CD14-positive monocyte (primary cell): ENCODE measurements around the gene COMT. TPM values are rescaled to one million over a fixed set of nuclear protein-coding genes. Genes with fewer than 3 reads are reported as not detected.

ENCODE experiments used
- DNase-seq, 3 donors: peaks; one replicate each; pipeline ENCODE4 v3.0.0-alpha.2; 2011 to 2022
- H2AFZ ChIP-seq: 2 replicates; pipeline ENCODE4 v1.6.0; 2012; ENCODE audit warnings: mild to moderate bottlenecking, low read depth, low read length, inconsistent platforms; ENCODE audit not compliant: insufficient read depth, poor library complexity, severe bottlenecking
- H3K27ac ChIP-seq, 2 donors: 1 replicate in 1 of 2; 2 replicates in 1 of 2; pipeline ENCODE4 v1.5.1; 2012 to 2013; ENCODE audit warnings: low read length in 2 of 2, control low read depth in 1 of 2, inconsistent platforms in 1 of 2, low read depth in 1 of 2, mild to moderate bottlenecking in 1 of 2
- H3K27me3 ChIP-seq, 2 donors: one replicate each; pipeline versions ENCODE4 v1.6.0 to v1.6.1; 2011 to 2013; ENCODE audit warnings: low read length in 2 of 2; ENCODE audit not compliant: control insufficient read depth in 2 of 2, insufficient read depth in 2 of 2
- H3K36me3 ChIP-seq, 2 donors: replicated peaks in 1 of 2; 1 replicate in 1 of 2; 2 replicates in 1 of 2; pipeline versions ENCODE4 v1.5.1 to v1.6.1; 2012 to 2013; ENCODE audit warnings: low read length in 2 of 2, control low read depth in 1 of 2, inconsistent platforms in 1 of 2, mild to moderate bottlenecking in 1 of 2; ENCODE audit not compliant: insufficient read depth in 2 of 2, control insufficient read depth in 1 of 2
- H3K4me1 ChIP-seq, 2 donors: 1 replicate in 1 of 2; 2 replicates in 1 of 2; pipeline versions ENCODE4 v1.5.1 to v1.6.1; 2012 to 2013; ENCODE audit warnings: low read length in 2 of 2, control low read depth in 1 of 2, inconsistent platforms in 1 of 2, mild to moderate bottlenecking in 1 of 2, moderate library complexity in 1 of 2; ENCODE audit not compliant: insufficient read depth in 2 of 2, control insufficient read depth in 1 of 2
- H3K4me2 ChIP-seq: replicated peaks from 2 replicates; pipeline ENCODE3; 2012; ENCODE audit warnings: low read length, moderate library complexity, mild to moderate bottlenecking; ENCODE audit not compliant: poor library complexity, severe bottlenecking; ENCODE audit errors: extremely low read depth
- H3K4me3 ChIP-seq, 3 experiments: fragments of 200-600 bp in 1 of 3; sonication (generic) in 1 of 3; replicated peaks in 1 of 3; 1 replicate in 2 of 3; 2 replicates in 1 of 3; pipeline ENCODE4 v1.5.1; 2011 to 2013; ENCODE audit warnings: low read length in 3 of 3, mild to moderate bottlenecking in 3 of 3, control low read depth in 2 of 3, low read depth in 2 of 3, inconsistent platforms in 1 of 3, moderate library complexity in 1 of 3
- H3K79me2 ChIP-seq: 2 replicates; pipeline ENCODE4 v1.6.0; 2012; ENCODE audit warnings: mild to moderate bottlenecking, control low read depth, inconsistent platforms, low read length, moderate library complexity; ENCODE audit not compliant: insufficient read depth
- H3K9ac ChIP-seq: 2 replicates; pipeline ENCODE4 v1.6.0; 2017; ENCODE audit warnings: low read length, mild to moderate bottlenecking; ENCODE audit not compliant: insufficient read depth, poor library complexity, severe bottlenecking
- H3K9me3 ChIP-seq, 2 donors: replicated peaks in 1 of 2; 1 replicate in 1 of 2; 2 replicates in 1 of 2; pipeline versions ENCODE4 v1.5.1 to v1.6.1; 2012 to 2013; ENCODE audit warnings: low read length in 2 of 2, control low read depth in 1 of 2; ENCODE audit not compliant: control insufficient read depth in 1 of 2, insufficient read depth in 1 of 2
- H4K20me1 ChIP-seq: 2 replicates; pipeline ENCODE4 v1.6.0; 2012; ENCODE audit warnings: mild to moderate bottlenecking, low read length, control low read depth, moderate library complexity; ENCODE audit not compliant: insufficient read depth
- H3K27ac Mint-ChIP-seq, 7 donors: one replicate each; pipeline ENCODE4 v1.8.0; 2020; ENCODE audit warnings: mild to moderate bottlenecking in 7 of 7, mixed read lengths in 7 of 7, moderate library complexity in 6 of 7, inconsistent platforms in 2 of 7
- H3K27me3 Mint-ChIP-seq, 3 donors: one replicate each; pipeline ENCODE4 v1.8.0; 2021 to 2022; ENCODE audit warnings: low read depth in 3 of 3, mild to moderate bottlenecking in 3 of 3, mixed read lengths in 3 of 3, moderate library complexity in 3 of 3, inconsistent platforms in 1 of 3
- H3K36me3 Mint-ChIP-seq, 2 donors: one replicate each; pipeline ENCODE4 v1.8.0; 2020; ENCODE audit warnings: mixed read lengths in 2 of 2, inconsistent platforms in 1 of 2, mild to moderate bottlenecking in 1 of 2
- H3K4me1 Mint-ChIP-seq: one replicate; pipeline ENCODE4 v1.8.0; 2020; ENCODE audit warnings: mild to moderate bottlenecking, mixed read lengths
- H3K4me3 Mint-ChIP-seq, 2 donors: one replicate each; pipeline ENCODE4 v1.8.0; 2020; ENCODE audit warnings: mild to moderate bottlenecking in 2 of 2, mixed read lengths in 2 of 2, moderate library complexity in 1 of 2
- H3K9me3 Mint-ChIP-seq, 7 donors: one replicate each; pipeline ENCODE4 v1.8.0; 2020 to 2022; ENCODE audit warnings: mixed read lengths in 7 of 7, mild to moderate bottlenecking in 6 of 7, moderate library complexity in 6 of 7, inconsistent platforms in 2 of 7
- CTCF ChIP-seq: fragments of 200-600 bp; IDR thresholded peaks from one replicate; pipeline ENCODE4 v1.8.0; 2022; ENCODE audit warnings: antibody characterized with exemption, mild to moderate bottlenecking
- WGBS: methylation state at CpG from one replicate; pipeline ENCODE4 v1.1.5; 2013; ENCODE audit warnings: missing lambda C conversion rate; ENCODE audit not compliant: insufficient coverage; 5-methylcytosine and 5-hydroxymethylcytosine counted together
- intact Hi-C, 2 donors: fragments of 100-400 bp; cut with micrococcal nuclease; formaldehyde crosslinking; loops; one replicate each; pipeline versions ENCODE4 v1.15.0 to v1.15.1; 2023
- polyA plus RNA-seq, 3 donors: library from polyadenylated mRNA; depleted of rRNA in 1 of 3; unstranded in 2 of 3; stranded (reverse) in 1 of 3; fragments of 300-500 nt in 2 of 3; fragments of >200 nt in 1 of 3; fragmentation: Illumina TruSeq in 2 of 3; gene quantifications; 1 replicate in 2 of 3; 2 replicates in 1 of 3; pipeline ENCODE4 v1.2.3, GENCODE V29; 2012 to 2021

Gene COMT
- polyA plus RNA-seq, 3 donors = 314 to 400 (median 329) TPM

GRCh38 chr22:19994851-19995610 lies 53.5 kb downstream of the COMT start:
- H3K27me3 ChIP-seq = no peaks in the 10 kb centered on the region
- Mint-ChIP-seq H3K36me3 (no peaks in the 10 kb centered on the region), H3K4me3 (no peak overlapping the region), H3K4me1 (no peaks in the 10 kb centered on the region), H3K9me3 (peaks cover 0 to 2% (median 0%) of the 10 kb centered on the region in 7 donors), H3K27ac (no peak overlapping the region), H3K27me3 (peaks cover 3 to 11% (median 3%) of the 10 kb centered on the region in 3 donors)
- no peak for DNase-seq
- H3K79me2 ChIP-seq = no peaks in the 10 kb centered on the region
- intact Hi-C loops = no loop called here
- no peak overlapping the region for H3K4me3 ChIP-seq
- H3K4me2 ChIP-seq = no peak overlapping the region
- H3K9me3 ChIP-seq = no peaks in the 10 kb centered on the region
- H2AFZ ChIP-seq = no peak overlapping the region
- H3K36me3 ChIP-seq = no peaks in the 10 kb centered on the region
- no peak overlapping the region for H3K27ac ChIP-seq
- no peak for TF ChIP-seq CTCF
- H3K9ac ChIP-seq = no peak overlapping the region
- 79% methylated on average over 10 of the region's 12 CpGs for WGBS
- H3K4me1 ChIP-seq = no peaks in the 10 kb centered on the region
- H4K20me1 ChIP-seq = no peaks in the 10 kb centered on the region

GRCh38 chr22:19995611-19996339 lies 54.2 kb downstream of the COMT start:
- Histone ChIP-seq H3K9ac (no peak overlapping the region), H3K9me3 (no peaks in the 10 kb centered on the region), H3K4me2 (no peak overlapping the region), H3K79me2 (no peaks in the 10 kb centered on the region), H3K27ac (no peak overlapping the region), H4K20me1 (no peaks in the 10 kb centered on the region), H3K4me1 (no peaks in the 10 kb centered on the region), H2AFZ (no peak overlapping the region), H3K27me3 (no peaks in the 10 kb centered on the region), H3K4me3 (no peak overlapping the region), H3K36me3 (no peaks in the 10 kb centered on the region)
- H3K9me3 Mint-ChIP-seq = peaks cover 0 to 2% (median 0%) of the 10 kb centered on the region in 7 donors
- TF ChIP-seq CTCF = no peak
- DNase-seq = no peak
- no peak overlapping the region for H3K4me3 Mint-ChIP-seq
- 90% methylated on average over 15 of the region's 18 CpGs for WGBS
- no peaks in the 10 kb centered on the region for H3K4me1 Mint-ChIP-seq
- intact Hi-C loops = no loop called here
- no peaks in the 10 kb centered on the region for H3K36me3 Mint-ChIP-seq
- H3K27me3 Mint-ChIP-seq = peaks cover 5 to 10% (median 7%) of the 10 kb centered on the region in 3 donors
- no peak overlapping the region for H3K27ac Mint-ChIP-seq
